ENCODE measurements around the gene LDLR.
"Not testable (repeated sequence)": the region's sequence is repeated elsewhere in the genome, so short reads cannot be mapped to it uniquely, and the experiment has no call there.

Gene LDLR

DNA sequence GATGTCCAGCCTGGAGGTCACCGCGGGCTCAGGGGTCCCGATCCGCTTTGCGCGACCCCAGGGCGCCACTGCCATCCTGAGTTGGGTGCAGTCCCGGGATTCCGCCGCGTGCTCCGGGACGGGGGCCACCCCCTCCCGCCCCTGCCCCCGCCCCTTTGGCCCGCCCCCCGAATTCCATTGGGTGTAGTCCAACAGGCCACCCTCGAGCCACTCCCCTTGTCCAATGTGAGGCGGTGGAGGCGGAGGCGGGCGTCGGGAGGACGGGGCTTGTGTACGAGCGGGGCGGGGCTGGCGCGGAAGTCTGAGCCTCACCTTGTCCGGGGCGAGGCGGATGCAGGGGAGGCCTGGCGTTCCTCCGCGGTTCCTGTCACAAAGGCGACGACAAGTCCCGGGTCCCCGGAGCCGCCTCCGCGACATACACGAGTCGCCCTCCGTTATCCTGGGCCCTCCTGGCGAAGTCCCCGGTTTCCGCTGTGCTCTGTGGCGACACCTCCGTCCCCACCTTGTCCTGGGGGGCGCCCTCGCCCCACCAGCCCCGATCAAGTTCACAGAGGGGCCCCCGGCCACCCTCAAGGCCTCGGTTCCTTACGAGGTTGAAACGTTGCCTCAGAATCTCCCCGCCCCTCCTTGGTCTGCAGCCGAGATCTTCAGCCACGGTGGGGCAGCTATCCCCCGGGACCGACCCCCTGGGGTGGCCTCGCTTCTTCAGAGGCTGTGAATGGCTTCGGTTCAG, 1.2 kb downstream of the LDLR start:
- Mint-ChIP-seq H3K27ac (peak overlapping the region; percentile 100), H3K27me3 (no peaks in the 10 kb centered on the region), H3K9me3 (no peaks in the 10 kb centered on the region), H3K36me3 (ENCODE audit: low read depth) (peaks cover 55% of the 10 kb centered on the region), H3K4me3 (peak overlapping the region; percentile 98), H3K4me1 (ENCODE audit: low read depth) (peaks cover 53% of the 10 kb centered on the region)
- DNase-seq, result peak; percentile 96

DNA sequence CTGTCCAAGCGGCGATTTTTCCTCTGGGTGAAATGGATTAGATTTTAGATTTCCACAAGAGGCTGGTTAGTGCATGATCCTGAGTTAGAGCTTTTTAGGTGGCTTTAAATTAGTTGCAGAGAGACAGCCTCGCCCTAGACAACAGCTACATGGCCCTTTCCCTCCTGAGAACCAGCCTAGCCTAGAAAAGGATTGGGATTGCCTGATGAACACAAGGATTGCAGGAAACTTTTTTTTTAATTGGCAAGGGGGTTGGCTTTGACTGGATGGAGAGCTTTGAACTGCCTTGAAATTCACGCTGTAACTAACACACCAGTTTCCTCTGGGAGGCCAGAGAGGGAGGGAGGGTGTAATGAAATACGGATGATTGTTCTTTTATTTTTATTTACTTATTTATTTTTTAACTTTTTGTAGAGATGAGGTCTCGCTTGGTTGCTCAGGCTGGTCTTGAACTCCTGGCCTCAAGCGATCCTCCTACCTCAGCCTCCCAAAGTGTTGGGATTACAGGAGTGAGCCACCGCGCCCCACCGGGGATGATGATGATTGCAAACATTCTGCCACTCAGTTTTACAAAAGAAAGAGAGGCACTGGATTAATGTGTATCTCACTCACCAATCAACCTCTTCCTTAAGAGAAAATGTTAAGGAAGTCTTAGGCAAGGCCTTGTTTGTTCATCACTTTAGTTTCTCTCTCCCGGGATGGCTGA, 1.9 kb downstream of the LDLR start:
- peak overlapping the region; percentile 98 for H3K27ac Mint-ChIP-seq
- no peaks in the 10 kb centered on the region for H3K9me3 Mint-ChIP-seq
- no peaks in the 10 kb centered on the region for H3K27me3 Mint-ChIP-seq
- H3K4me3 Mint-ChIP-seq, result peak overlapping the region; percentile 98
- peaks cover 58% of the 10 kb centered on the region for H3K4me1 Mint-ChIP-seq (ENCODE audit: low read depth)
- DNase-seq, result no peak
- peaks cover 62% of the 10 kb centered on the region for H3K36me3 Mint-ChIP-seq (ENCODE audit: low read depth)

DNA sequence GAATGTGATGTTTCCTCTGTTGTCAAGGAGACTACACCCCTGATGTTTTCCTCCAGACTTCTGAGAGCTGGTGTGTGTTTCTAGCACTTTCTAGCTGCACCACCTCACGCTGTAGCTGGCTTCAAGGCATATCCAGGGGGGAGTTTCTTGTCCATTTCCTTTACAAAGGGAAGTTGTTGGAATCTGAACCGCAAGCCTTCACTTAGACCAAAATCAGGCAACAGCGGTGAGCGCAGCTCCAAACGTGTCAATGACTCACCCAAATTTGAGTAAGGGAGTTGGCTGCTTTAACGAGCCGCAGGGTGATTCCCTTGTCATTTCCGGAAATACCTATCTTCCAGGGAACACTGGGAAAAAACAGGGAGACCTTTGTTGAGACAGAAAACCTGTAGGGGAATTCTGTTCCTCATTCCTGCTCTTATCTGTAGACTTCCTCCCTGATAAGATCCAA, 2.5 kb downstream of the LDLR start:
- peak; percentile 53 for DNase-seq
- H3K27me3 Mint-ChIP-seq, result no peaks in the 10 kb centered on the region
- H3K36me3 Mint-ChIP-seq (ENCODE audit: low read depth), result peaks cover 68% of the 10 kb centered on the region
- H3K27ac Mint-ChIP-seq, result peak overlapping the region; percentile 98
- peaks cover 64% of the 10 kb centered on the region for H3K4me1 Mint-ChIP-seq (ENCODE audit: low read depth)
- peak overlapping the region; percentile 98 for H3K4me3 Mint-ChIP-seq
- peaks cover 2% of the 10 kb centered on the region for H3K9me3 Mint-ChIP-seq

DNA sequence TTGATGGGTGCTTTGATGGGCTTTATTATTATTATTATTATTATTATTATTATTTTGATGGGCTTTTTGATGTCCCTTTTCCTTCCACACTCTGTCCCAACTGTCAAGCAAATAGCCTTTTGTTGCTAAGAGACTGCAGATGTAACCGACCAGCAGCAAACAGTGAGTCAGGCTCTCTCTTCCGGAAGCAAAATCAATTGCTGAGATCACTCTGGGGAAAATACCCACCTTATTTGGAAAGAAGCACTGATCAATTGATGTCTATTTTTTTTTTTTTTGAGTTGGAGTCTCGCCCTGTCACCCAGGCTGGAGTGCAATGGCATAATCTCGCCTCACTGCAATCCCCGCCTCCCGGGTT, 2.9 kb downstream of the LDLR start:
- peak overlapping the region; percentile 98 for H3K27ac Mint-ChIP-seq
- no peaks in the 10 kb centered on the region for H3K27me3 Mint-ChIP-seq
- peak overlapping the region; percentile 98 for H3K4me3 Mint-ChIP-seq
- peaks cover 71% of the 10 kb centered on the region for H3K36me3 Mint-ChIP-seq (ENCODE audit: low read depth)
- peaks cover 66% of the 10 kb centered on the region for H3K4me1 Mint-ChIP-seq (ENCODE audit: low read depth)
- no peak for DNase-seq
- peaks cover 2% of the 10 kb centered on the region for H3K9me3 Mint-ChIP-seq

DNA sequence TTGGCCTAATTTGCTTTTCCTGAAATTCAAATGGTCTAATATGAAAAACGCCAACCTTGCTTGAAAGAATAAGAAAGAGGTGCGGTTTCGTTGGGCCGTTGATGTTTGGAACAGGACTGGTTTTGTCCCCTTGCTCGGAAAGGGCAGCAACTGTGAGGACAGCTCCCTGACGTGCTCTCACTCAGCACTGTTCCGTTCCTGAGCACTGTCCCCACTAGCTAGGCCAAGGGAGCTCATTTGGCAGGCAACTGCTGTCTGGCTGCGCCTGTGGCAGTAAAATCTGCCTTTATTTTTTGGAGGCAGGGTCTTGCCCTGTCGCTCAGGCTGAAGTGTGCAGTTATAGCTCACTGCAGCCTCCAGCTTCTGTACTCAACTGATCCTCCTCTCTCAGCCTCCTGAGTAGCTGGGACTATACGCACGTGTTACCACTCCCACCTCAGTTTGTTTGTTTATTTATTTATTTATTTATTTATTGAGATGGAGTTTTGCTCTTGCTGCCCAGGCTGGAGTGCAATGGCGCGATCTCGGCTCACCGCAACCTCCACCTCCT, 4.5 kb downstream of the LDLR start:
- H3K4me1 Mint-ChIP-seq (ENCODE audit: low read depth), result peaks cover 65% of the 10 kb centered on the region
- H3K36me3 Mint-ChIP-seq (ENCODE audit: low read depth), result peaks cover 85% of the 10 kb centered on the region
- peak overlapping the region; percentile 98 for H3K27ac Mint-ChIP-seq

DNA sequence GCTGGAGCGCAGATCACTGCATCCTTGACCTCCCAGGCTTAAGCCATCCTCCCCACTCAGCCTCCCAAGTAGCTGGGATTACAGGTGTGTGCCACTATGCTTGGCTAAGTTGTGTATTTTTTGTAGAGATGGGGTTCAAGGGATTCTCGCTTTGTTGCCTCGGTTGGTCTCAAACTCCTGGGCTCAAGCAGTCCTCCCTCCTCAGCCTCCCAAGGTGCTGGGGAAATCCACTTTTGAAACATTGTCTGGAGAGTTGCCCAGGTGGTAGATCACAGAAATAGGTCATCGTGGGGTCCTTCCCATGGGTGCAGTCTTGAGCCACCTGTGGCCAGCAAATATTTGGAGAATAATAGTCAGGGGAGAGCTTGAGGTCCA, 5.2 kb downstream of the LDLR start:
- H3K36me3 Mint-ChIP-seq (ENCODE audit: low read depth), result peaks cover 89% of the 10 kb centered on the region
- peaks cover 65% of the 10 kb centered on the region for H3K4me1 Mint-ChIP-seq (ENCODE audit: low read depth)
- H3K9me3 Mint-ChIP-seq, result peaks cover 2% of the 10 kb centered on the region
- H3K4me3 Mint-ChIP-seq, result peak overlapping the region; percentile 56
- H3K27ac Mint-ChIP-seq, result peak overlapping the region; percentile 98
- no peak for DNase-seq
- H3K27me3 Mint-ChIP-seq, result no peaks in the 10 kb centered on the region

More for the DNA sequence above, 4.5 kb downstream of the LDLR start:
- H3K27me3 Mint-ChIP-seq, result no peaks in the 10 kb centered on the region
- peaks cover 2% of the 10 kb centered on the region for H3K9me3 Mint-ChIP-seq
- DNase-seq, result no peak
- peak overlapping the region; percentile 29 for H3K4me3 Mint-ChIP-seq

DNA sequence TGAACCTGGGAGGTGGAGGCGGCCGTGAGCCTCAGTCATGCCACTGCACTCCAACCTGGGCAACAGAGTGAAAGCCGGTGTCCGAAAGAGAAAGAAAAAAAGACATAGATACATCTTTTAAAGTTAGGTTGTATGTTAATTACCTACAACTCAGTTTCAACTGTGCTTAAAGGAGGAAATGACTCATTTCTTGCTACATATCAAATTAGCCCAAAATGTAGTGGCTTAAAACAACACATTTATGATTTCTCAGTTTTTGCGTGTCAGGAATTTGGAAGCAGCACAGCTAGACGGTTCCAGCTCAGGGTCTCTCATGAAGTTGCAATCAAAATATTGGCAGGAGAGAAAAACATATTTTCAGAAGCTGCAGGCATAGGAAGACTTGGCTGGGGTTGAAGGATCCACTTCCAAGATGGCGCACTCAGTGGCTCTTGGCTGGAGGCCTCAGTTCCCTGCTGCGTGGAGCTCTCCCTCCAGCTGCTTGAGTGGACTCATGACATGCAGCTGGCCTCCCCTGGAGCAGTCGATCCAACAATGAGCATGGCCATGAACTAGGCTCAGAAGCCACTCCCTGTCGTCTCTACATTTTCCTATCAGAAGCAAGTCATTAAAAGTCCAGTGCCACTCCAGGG, 7.1 kb downstream of the LDLR start:
- DNase-seq, result peak; percentile 69
- peaks cover 2% of the 10 kb centered on the region for H3K9me3 Mint-ChIP-seq
- H3K27ac Mint-ChIP-seq, result peak overlapping the region; percentile 98
- H3K4me1 Mint-ChIP-seq (ENCODE audit: low read depth), result peaks cover 70% of the 10 kb centered on the region
- peak overlapping the region; percentile 56 for H3K4me3 Mint-ChIP-seq
- H3K27me3 Mint-ChIP-seq, result no peaks in the 10 kb centered on the region
- H3K36me3 Mint-ChIP-seq (ENCODE audit: low read depth), result peaks cover 92% of the 10 kb centered on the region

DNA sequence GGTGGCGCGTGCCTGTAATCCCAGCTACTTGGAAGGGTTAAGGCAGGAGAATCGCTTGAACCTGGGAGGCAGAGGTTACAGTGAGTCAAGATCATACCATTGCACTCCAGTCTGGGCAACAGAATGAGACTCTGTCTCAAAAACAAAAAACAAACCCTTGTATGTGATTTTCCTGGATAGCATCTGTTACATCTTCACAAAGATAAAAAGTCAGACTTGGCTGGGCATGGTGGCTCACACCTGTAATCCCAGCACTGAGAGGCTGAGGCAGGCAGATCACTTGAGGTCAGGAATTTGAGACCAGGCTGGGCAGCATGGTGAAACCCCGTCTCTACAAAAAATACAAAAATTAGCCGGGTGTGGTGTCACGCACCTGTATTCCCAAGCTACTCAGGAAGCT, 8.1 kb downstream of the LDLR start:
- Mint-ChIP-seq H3K4me1 (ENCODE audit: low read depth) (peaks cover 61% of the 10 kb centered on the region), H3K27ac (peak overlapping the region; percentile 80), H3K36me3 (ENCODE audit: low read depth) (peaks cover 91% of the 10 kb centered on the region)
- not testable (repeated sequence) for H3K9me3 Mint-ChIP-seq, H3K27me3 Mint-ChIP-seq, DNase-seq, H3K4me3 Mint-ChIP-seq

DNA sequence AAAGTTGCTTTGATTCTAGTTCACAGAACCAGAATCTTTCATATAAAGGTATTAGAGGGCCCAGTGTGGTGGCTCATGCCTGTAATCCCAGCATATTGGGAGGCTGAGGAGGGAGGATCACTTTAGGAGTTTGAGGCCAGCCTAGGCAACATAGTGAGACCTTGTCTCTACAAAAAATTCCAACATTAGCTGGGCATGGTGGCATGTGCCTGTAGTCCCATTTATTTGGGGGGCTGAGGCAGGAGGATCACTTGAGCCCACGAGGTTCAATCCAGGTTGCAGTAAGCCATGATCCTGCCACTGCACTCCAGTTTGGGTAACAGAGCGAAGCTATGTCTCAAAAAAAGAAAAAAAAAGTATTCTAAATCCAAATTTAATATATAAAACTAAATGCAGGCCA, 9.1 kb downstream of the LDLR start:
- no peaks in the 10 kb centered on the region for H3K27me3 Mint-ChIP-seq
- H3K27ac Mint-ChIP-seq, result no peak overlapping the region
- no peak overlapping the region for H3K4me3 Mint-ChIP-seq
- H3K36me3 Mint-ChIP-seq (ENCODE audit: low read depth), result peaks cover 91% of the 10 kb centered on the region
- DNase-seq, result no peak
- H3K9me3 Mint-ChIP-seq, result peaks cover 2% of the 10 kb centered on the region
- peaks cover 51% of the 10 kb centered on the region for H3K4me1 Mint-ChIP-seq (ENCODE audit: low read depth)

DNA sequence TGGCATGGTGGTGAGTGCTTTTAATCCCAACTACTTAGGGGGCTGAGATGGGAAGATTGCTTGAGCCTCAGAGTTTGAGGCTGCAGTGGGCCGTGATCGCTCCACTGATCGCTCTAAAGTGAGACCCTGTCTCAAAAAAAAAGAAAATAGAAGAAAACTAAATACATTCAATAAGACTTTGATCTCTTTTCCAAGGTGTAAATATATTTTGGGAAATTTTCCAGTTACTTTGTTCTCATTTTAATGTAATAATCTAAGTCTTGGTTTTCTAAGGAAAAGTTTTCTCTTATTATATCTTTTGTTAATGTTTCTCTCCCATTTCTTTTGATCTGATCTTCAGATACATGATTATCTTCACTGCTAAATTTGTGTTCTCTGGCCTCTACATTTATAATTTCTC, 9.6 kb downstream of the LDLR start:
- Mint-ChIP-seq H3K9me3 (peaks cover 2% of the 10 kb centered on the region), H3K27me3 (no peaks in the 10 kb centered on the region), H3K4me1 (ENCODE audit: low read depth) (peaks cover 46% of the 10 kb centered on the region), H3K36me3 (ENCODE audit: low read depth) (peaks cover 91% of the 10 kb centered on the region), H3K4me3 (no peak overlapping the region), H3K27ac (peak overlapping the region; percentile 29)
- DNase-seq, result no peak

DNA sequence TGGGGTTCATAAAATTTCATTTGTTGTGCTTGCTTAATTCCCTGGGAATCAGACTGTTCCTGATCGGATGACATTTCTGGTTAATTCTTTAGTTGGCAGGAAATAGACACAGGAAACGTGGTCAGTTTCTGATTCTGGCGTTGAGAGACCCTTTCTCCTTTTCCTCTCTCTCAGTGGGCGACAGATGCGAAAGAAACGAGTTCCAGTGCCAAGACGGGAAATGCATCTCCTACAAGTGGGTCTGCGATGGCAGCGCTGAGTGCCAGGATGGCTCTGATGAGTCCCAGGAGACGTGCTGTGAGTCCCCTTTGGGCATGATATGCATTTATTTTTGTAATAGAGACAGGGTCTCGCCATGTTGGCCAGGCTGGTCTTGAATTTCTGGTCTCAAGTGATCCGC, 10.8 kb downstream of the LDLR start:
- peaks cover 36% of the 10 kb centered on the region for H3K4me1 Mint-ChIP-seq (ENCODE audit: low read depth)
- H3K4me3 Mint-ChIP-seq, result no peak overlapping the region
- H3K36me3 Mint-ChIP-seq (ENCODE audit: low read depth), result peaks cover 93% of the 10 kb centered on the region
- peaks cover 2% of the 10 kb centered on the region for H3K9me3 Mint-ChIP-seq
- no peaks in the 10 kb centered on the region for H3K27me3 Mint-ChIP-seq
- H3K27ac Mint-ChIP-seq, result peak overlapping the region; percentile 40
- DNase-seq, result no peak

DNA sequence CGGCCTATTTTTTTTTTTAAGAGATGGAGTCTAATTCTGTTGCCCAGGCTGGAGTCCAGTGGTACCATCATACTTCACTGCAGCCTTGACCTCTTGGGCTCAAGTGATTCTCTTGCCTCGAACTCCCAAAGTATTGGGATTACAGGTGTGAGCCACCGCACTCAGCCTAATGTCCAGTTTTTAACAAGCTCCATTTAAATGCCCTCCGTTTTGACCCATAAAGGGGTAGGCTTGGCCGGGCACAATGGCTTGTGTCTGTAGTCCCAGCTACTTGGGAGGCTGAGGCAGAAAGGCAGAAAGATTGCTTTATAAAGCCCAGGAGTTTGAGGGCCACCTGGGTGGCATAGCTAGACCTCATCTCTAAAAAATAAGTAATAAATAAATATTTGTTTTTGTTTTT, 11.8 kb downstream of the LDLR start:
- Mint-ChIP-seq H3K36me3 (ENCODE audit: low read depth) (peaks cover 93% of the 10 kb centered on the region), H3K4me3 (no peak overlapping the region), H3K27ac (no peak overlapping the region), H3K9me3 (peaks cover 2% of the 10 kb centered on the region), H3K4me1 (ENCODE audit: low read depth) (peaks cover 26% of the 10 kb centered on the region), H3K27me3 (no peaks in the 10 kb centered on the region)
- no peak for DNase-seq

DNA sequence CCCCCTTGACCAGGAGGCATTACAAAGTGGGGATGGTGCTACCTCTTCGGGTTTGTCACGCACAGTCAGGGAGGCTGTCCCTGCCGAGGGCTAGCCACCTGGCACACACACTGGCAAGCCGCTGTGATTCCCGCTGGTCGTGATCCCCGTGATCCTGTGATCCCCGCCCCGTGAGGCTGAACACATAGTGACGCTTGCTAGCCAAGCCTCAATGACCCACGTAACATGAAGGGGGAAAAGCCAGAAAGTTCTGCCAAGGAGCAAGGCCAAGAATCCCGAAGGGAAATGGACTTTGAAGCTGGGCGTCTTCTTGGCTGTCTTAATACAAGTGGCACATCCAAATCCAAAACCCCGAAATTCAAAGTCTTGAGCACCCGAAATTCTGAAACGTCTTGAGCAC, 13.7 kb downstream of the LDLR start:
- no peak overlapping the region for H3K4me3 Mint-ChIP-seq
- peaks cover 91% of the 10 kb centered on the region for H3K36me3 Mint-ChIP-seq (ENCODE audit: low read depth)
- no peak overlapping the region for H3K27ac Mint-ChIP-seq

DNA sequence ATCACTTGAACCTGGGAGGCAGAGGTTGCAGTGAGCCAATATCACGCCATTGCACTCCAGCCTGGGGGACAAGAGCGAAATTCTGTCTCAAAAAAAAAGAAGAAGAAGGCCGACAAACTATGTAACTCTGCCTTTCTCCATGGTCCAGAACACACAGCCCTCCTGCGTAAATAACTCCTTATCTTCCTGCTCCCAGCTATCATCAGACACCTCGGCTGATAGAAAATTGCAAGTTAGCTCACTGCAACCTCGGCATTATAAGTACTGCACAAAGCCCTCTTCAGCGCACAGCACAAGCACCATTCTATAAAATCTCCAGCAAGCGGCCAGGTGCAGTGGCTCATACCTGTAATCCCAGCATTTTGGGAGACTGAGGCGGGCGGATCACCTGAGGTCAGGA, 14.4 kb downstream of the LDLR start:
- H3K4me3 Mint-ChIP-seq, DNase-seq, H3K9me3 Mint-ChIP-seq, H3K27ac Mint-ChIP-seq, H3K27me3 Mint-ChIP-seq: not testable (repeated sequence)
- peaks cover 93% of the 10 kb centered on the region for H3K36me3 Mint-ChIP-seq (ENCODE audit: low read depth)
- H3K4me1 Mint-ChIP-seq (ENCODE audit: low read depth), result peaks cover 13% of the 10 kb centered on the region

More for the DNA sequence above, 13.7 kb downstream of the LDLR start:
- DNase-seq, result no peak
- no peaks in the 10 kb centered on the region for H3K27me3 Mint-ChIP-seq
- no peaks in the 10 kb centered on the region for H3K9me3 Mint-ChIP-seq
- peaks cover 14% of the 10 kb centered on the region for H3K4me1 Mint-ChIP-seq (ENCODE audit: low read depth)
